Endothelial cell of umbilical vein (primary cell): ENCODE data around the gene ZBTB7B. TPM values are rescaled to one million over a fixed set of nuclear protein-coding genes. Genes with fewer than 3 reads are reported as not detected.

Source experiments
- BruUV-seq: library from RNA; stranded (reverse); fragments of 400-500 nt; replicated peaks from 2 replicates; lab custom pipeline; 2021; lab: Mats Ljungman, UMichigan
- CTCF ChIA-PET: fragments of 300-600, 350-600 bp; sonication (Branson Sonifier 250); formaldehyde crosslinking; loops from one replicate; lab custom pipeline; 2021; ENCODE audit warnings: antibody characterized with exemption, inconsistent platforms; lab: Charles Lee
- POLR2A ChIA-PET: fragments of 300-600, 350-600 bp; sonication (Branson Sonifier 250); formaldehyde crosslinking; loops from one replicate; lab custom pipeline; 2021; ENCODE audit warnings: antibody characterized with exemption, inconsistent platforms; lab: Charles Lee
- DNase-seq: peaks from one replicate; pipeline ENCODE4 v3.0.0-alpha.2; 2011; ENCODE audit warnings: low read depth, low spot score
- FAIRE-seq: peaks from 2 replicates; lab custom pipeline; 2011; peaks lifted over from hg19 to GRCh38; lab: Jason Lieb, UNC
- H2AFZ ChIP-seq: 2 replicates; pipeline ENCODE4 v1.6.0; 2012; ENCODE audit warnings: low read depth, low read length, control low read depth, inconsistent platforms
- H3K27ac ChIP-seq: 2 replicates; pipeline ENCODE4 v1.5.1; 2011; ENCODE audit warnings: low read depth, mild to moderate bottlenecking, control low read depth, low read length, moderate library complexity; ENCODE audit not compliant: insufficient read depth
- H3K27me3 ChIP-seq, 2 experiments: 2 replicates each; pipeline versions ENCODE4 v1.6.0 to v1.6.1; 2011; ENCODE audit warnings: low read length in 2 of 2, mixed read lengths in 1 of 2; ENCODE audit not compliant: control insufficient read depth in 2 of 2, insufficient read depth in 2 of 2
- H3K36me3 ChIP-seq, 2 experiments: 2 replicates in 1 of 2; 3 replicates in 1 of 2; pipeline ENCODE4 v1.5.1; 2011; ENCODE audit warnings: low read length in 2 of 2, mild to moderate bottlenecking in 1 of 2, moderate library complexity in 1 of 2; ENCODE audit not compliant: control insufficient read depth in 2 of 2, insufficient read depth in 2 of 2; ENCODE audit errors: extremely low read depth in 1 of 2
- H3K4me1 ChIP-seq: 3 replicates; pipeline ENCODE4 v1.5.1; 2011; ENCODE audit warnings: mild to moderate bottlenecking, low read length; ENCODE audit not compliant: control insufficient read depth, insufficient read depth; ENCODE audit errors: extremely low read depth
- H3K4me2 ChIP-seq: 2 replicates; pipeline ENCODE4 v1.6.1; 2011; ENCODE audit warnings: low read length, control low read depth, mixed read lengths; ENCODE audit not compliant: insufficient read depth
- H3K4me3 ChIP-seq, 3 experiments: fragments of 200-600 bp in 1 of 3; sonication (generic), shearing (Covaris generic) in 1 of 3; replicated peaks in 1 of 3; 2 replicates each; pipeline ENCODE4 v1.5.1; 2011 to 2016; ENCODE audit warnings: control low read depth in 3 of 3, low read length in 3 of 3, mild to moderate bottlenecking in 2 of 3, inconsistent platforms in 1 of 3, low read depth in 1 of 3, moderate library complexity in 1 of 3; ENCODE audit not compliant: insufficient read depth in 1 of 3
- H3K79me2 ChIP-seq: 2 replicates; pipeline ENCODE4 v1.6.0; 2012; ENCODE audit warnings: low read length, inconsistent platforms; ENCODE audit not compliant: control insufficient read depth, insufficient read depth
- H3K9ac ChIP-seq: replicated peaks from 2 replicates; pipeline ENCODE3; 2011; ENCODE audit warnings: low read length, control low read depth; ENCODE audit not compliant: insufficient read depth; ENCODE audit errors: extremely low read depth
- H3K9me1 ChIP-seq: replicated peaks from 3 replicates; pipeline ENCODE4 v1.6.0; 2011; ENCODE audit warnings: mild to moderate bottlenecking, low read length; ENCODE audit not compliant: control insufficient read depth, insufficient read depth; ENCODE audit errors: extremely low read depth
- H3K9me3 ChIP-seq: replicated peaks from 2 replicates; pipeline ENCODE4 v1.5.1; 2012; ENCODE audit warnings: low read length, inconsistent platforms; ENCODE audit not compliant: control insufficient read depth, insufficient read depth
- H4K20me1 ChIP-seq: replicated peaks from 2 replicates; pipeline ENCODE3; 2011; ENCODE audit warnings: mild to moderate bottlenecking, low read length; ENCODE audit not compliant: control insufficient read depth, insufficient read depth; ENCODE audit errors: extremely low read depth
- GATA2 ChIP-seq: IDR thresholded peaks from 2 replicates; pipeline ENCODE4 v1.7.0; 2011; ENCODE audit warnings: low read depth, mild to moderate bottlenecking, moderate library complexity, mixed read lengths, low read length; ENCODE audit not compliant: insufficient read length, insufficient read depth
- MYC ChIP-seq: IDR thresholded peaks from one replicate; pipeline ENCODE4 v1.6.1; 2011; ENCODE audit warnings: mild to moderate bottlenecking, low read depth, low read length
- dilution Hi-C: fragments of 300-500 bp; cut with MboI; formaldehyde crosslinking; loops from one replicate; pipeline ENCODE4 v1.15.0; 2019; ENCODE audit warnings: low sequenced_read_pairs; ENCODE audit not compliant: extremely low pct_ligation_motif_present
- intact Hi-C: fragments of 100-400 bp; cut with micrococcal nuclease; formaldehyde crosslinking; loops from one replicate; pipeline ENCODE4 v1.10.0; 2022
- polyA plus RNA-seq, 4 experiments: library from polyadenylated mRNA; depleted of rRNA in 3 of 4; stranded (reverse) in 3 of 4; unstranded in 1 of 4; fragments of >200 nt; gene quantifications; 2 replicates each; pipeline versions ENCODE4 v1.2.1 to v1.2.3, GENCODE V29; 2011 to 2012; ENCODE audit warnings: missing spikeins in 1 of 4
- total RNA-seq: library from RNA; stranded (reverse); gene quantifications from 2 replicates; pipeline ENCODE4 v1.2.3, GENCODE V29; 2021
- TF ChIP-seq, protein P1 (sequence below): IDR thresholded peaks from 2 replicates; pipeline ENCODE4 v1.6.1; 2011; ENCODE audit not compliant: insufficient read depth, insufficient read length
- TF ChIP-seq, protein P2 (sequence below), 2 donors: IDR thresholded peaks; 1 replicate in 1 of 2; 2 replicates in 1 of 2; pipeline ENCODE4 v1.5.1; 2011; ENCODE audit warnings: low read length in 2 of 2, mild to moderate bottlenecking in 2 of 2, moderate library complexity in 2 of 2, control low read depth in 1 of 2, inconsistent platforms in 1 of 2, low read depth in 1 of 2; ENCODE audit not compliant: insufficient read depth in 1 of 2; ENCODE audit errors: extremely low read depth in 1 of 2

ZBTB7B gene
- total and polyA plus RNA-seq, 2 donors (not counting 3 experiments of a cell fraction or from before 2014, with no cell fraction given): 20.0 to 26.2 TPM

DNA sequence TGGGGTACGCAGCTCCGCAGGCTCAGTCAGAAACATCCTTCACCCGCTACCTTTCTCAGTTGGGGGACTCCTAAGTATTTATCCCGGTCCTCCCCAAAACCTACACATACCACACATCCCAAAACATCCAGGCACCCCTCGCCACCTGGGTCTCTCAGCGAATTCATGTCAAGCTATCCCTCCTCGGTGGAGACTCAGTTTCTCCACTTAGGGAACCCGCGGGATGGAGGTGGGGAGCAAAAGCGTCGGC, 1.3 kb upstream of the ZBTB7B start:
- intact Hi-C loops (loop anchor here (1.0 to 5.0 kb wide), 2 partner anchors 60 to 444 kb away; partner anchors contain the start of gene UBE2Q1), dilution Hi-C loops (no loop called here)
- peak overlapping the region; percentile 57 to 94 (median 61) for H3K4me3 ChIP-seq
- H3K27me3 ChIP-seq: no peaks in the 10 kb centered on the region
- no peaks in the 10 kb centered on the region for H3K9me1 ChIP-seq
- BruUV-seq: no TSS peak
- no peaks in the 10 kb centered on the region for H3K36me3 ChIP-seq
- peak overlapping the region; percentile 73 for H3K27ac ChIP-seq
- ChIA-PET POLR2A (interaction anchor here (1.0 kb wide), 1 partner anchor 29 kb away, joined by 3 read pairs; no protein-coding TSS in a partner anchor), CTCF (interaction anchor here (3.1 to 6.5 kb wide), 4 partner anchors 13 to 64 kb away, joined by 12 to 87 read pairs (median 47); partner anchors contain the start of genes ADAM15, CKS1B, PMVK and SHC1)
- H3K79me2 ChIP-seq: peaks cover 13% of the 10 kb centered on the region
- TF ChIP-seq, protein P1, sequence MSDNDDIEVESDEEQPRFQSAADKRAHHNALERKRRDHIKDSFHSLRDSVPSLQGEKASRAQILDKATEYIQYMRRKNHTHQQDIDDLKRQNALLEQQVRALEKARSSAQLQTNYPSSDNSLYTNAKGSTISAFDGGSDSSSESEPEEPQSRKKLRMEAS: no peak
- no peak for TF ChIP-seq GATA2
- TF ChIP-seq, protein P2, sequence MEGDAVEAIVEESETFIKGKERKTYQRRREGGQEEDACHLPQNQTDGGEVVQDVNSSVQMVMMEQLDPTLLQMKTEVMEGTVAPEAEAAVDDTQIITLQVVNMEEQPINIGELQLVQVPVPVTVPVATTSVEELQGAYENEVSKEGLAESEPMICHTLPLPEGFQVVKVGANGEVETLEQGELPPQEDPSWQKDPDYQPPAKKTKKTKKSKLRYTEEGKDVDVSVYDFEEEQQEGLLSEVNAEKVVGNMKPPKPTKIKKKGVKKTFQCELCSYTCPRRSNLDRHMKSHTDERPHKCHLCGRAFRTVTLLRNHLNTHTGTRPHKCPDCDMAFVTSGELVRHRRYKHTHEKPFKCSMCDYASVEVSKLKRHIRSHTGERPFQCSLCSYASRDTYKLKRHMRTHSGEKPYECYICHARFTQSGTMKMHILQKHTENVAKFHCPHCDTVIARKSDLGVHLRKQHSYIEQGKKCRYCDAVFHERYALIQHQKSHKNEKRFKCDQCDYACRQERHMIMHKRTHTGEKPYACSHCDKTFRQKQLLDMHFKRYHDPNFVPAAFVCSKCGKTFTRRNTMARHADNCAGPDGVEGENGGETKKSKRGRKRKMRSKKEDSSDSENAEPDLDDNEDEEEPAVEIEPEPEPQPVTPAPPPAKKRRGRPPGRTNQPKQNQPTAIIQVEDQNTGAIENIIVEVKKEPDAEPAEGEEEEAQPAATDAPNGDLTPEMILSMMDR (IDR thresholded peaks at IDR 0.05; ENCODE audit: extremely low read depth in 1 of 2, insufficient read depth in 1 of 2, low read depth in 1 of 2, low read length in 2 of 2): no peak
- no peak for TF ChIP-seq MYC
- no peak for FAIRE-seq
- no peaks in the 10 kb centered on the region for H3K9me3 ChIP-seq
- peak overlapping the region; percentile 87 for H3K4me2 ChIP-seq
- no peaks in the 10 kb centered on the region for H4K20me1 ChIP-seq
- peak; percentile 62 for DNase-seq
- peaks cover 25% of the 10 kb centered on the region for H3K4me1 ChIP-seq
- H2AFZ ChIP-seq: peak overlapping the region; percentile 35
- H3K9ac ChIP-seq: peak overlapping the region; percentile 30
